ENCODE results near the gene EHMT1.

Gene EHMT1

GRCh38 chr9:137689745-137690529 lies 71.1 kb downstream of the EHMT1 start:
- no peak overlapping the region for H3K4me3 Mint-ChIP-seq
- H3K9me3 Mint-ChIP-seq = no peaks in the 10 kb centered on the region
- H3K27me3 Mint-ChIP-seq (ENCODE audit: low read depth) = no peaks in the 10 kb centered on the region
- peaks cover 12% of the 10 kb centered on the region for H3K36me3 Mint-ChIP-seq (ENCODE audit: low read depth)
- H3K4me1 Mint-ChIP-seq (ENCODE audit: low read depth) = peaks cover 16% of the 10 kb centered on the region
- H3K27ac Mint-ChIP-seq = no peak overlapping the region

GRCh38 chr9:137690930-137691645 lies 72.3 kb downstream of the EHMT1 start:
- Mint-ChIP-seq H3K4me1 (ENCODE audit: low read depth) (peaks cover 19% of the 10 kb centered on the region), H3K27me3 (ENCODE audit: low read depth) (no peaks in the 10 kb centered on the region), H3K9me3 (no peaks in the 10 kb centered on the region), H3K4me3 (no peak overlapping the region), H3K27ac (no peak overlapping the region), H3K36me3 (ENCODE audit: low read depth) (peaks cover 6% of the 10 kb centered on the region)

- H3K36me3 Mint-ChIP-seq (ENCODE audit: low read depth) = peaks cover 8% of the 10 kb centered on the region
- peaks cover 24% of the 10 kb centered on the region for H3K4me1 Mint-ChIP-seq (ENCODE audit: low read depth)
- H3K9me3 Mint-ChIP-seq = no peaks in the 10 kb centered on the region
- no peak overlapping the region for H3K27ac Mint-ChIP-seq
- no peaks in the 10 kb centered on the region for H3K27me3 Mint-ChIP-seq (ENCODE audit: low read depth)
- no peak overlapping the region for H3K4me3 Mint-ChIP-seq
Observed at GRCh38 chr9:137691646-137692351, 73.0 kb downstream of the EHMT1 start.

- H3K27me3 Mint-ChIP-seq (ENCODE audit: low read depth) = no peaks in the 10 kb centered on the region
- peaks cover 19% of the 10 kb centered on the region for H3K4me1 Mint-ChIP-seq (ENCODE audit: low read depth)
- no peak overlapping the region for H3K4me3 Mint-ChIP-seq
- H3K36me3 Mint-ChIP-seq (ENCODE audit: low read depth) = peaks cover 12% of the 10 kb centered on the region
- H3K27ac Mint-ChIP-seq = no peak overlapping the region
- no peaks in the 10 kb centered on the region for H3K9me3 Mint-ChIP-seq
Observed at GRCh38 chr9:137694236-137694959, 75.6 kb downstream of the EHMT1 start.

GRCh38 chr9:137694962-137695875 lies 76.4 kb downstream of the EHMT1 start:
- H3K9me3 Mint-ChIP-seq = no peaks in the 10 kb centered on the region
- no peaks in the 10 kb centered on the region for H3K27me3 Mint-ChIP-seq (ENCODE audit: low read depth)
- H3K4me1 Mint-ChIP-seq (ENCODE audit: low read depth) = peaks cover 19% of the 10 kb centered on the region
- H3K36me3 Mint-ChIP-seq (ENCODE audit: low read depth) = peaks cover 17% of the 10 kb centered on the region
- no peak overlapping the region for H3K27ac Mint-ChIP-seq
- no peak overlapping the region for H3K4me3 Mint-ChIP-seq

- Mint-ChIP-seq H3K9me3 (peaks cover 6% of the 10 kb centered on the region), H3K36me3 (ENCODE audit: low read depth) (peaks cover 24% of the 10 kb centered on the region), H3K27ac (no peak overlapping the region), H3K27me3 (ENCODE audit: low read depth) (no peaks in the 10 kb centered on the region), H3K4me1 (ENCODE audit: low read depth) (peaks cover 17% of the 10 kb centered on the region), H3K4me3 (no peak overlapping the region)
Observed at GRCh38 chr9:137696136-137696925, 77.5 kb downstream of the EHMT1 start.

- H3K4me1 Mint-ChIP-seq (ENCODE audit: low read depth) = peaks cover 12% of the 10 kb centered on the region
- H3K9me3 Mint-ChIP-seq = peaks cover 8% of the 10 kb centered on the region
- peaks cover 22% of the 10 kb centered on the region for H3K36me3 Mint-ChIP-seq (ENCODE audit: low read depth)
- H3K27ac Mint-ChIP-seq = no peak overlapping the region
- H3K27me3 Mint-ChIP-seq (ENCODE audit: low read depth) = no peaks in the 10 kb centered on the region
- H3K4me3 Mint-ChIP-seq = no peak overlapping the region
Observed at GRCh38 chr9:137697193-137697592, 78.4 kb downstream of the EHMT1 start.

GRCh38 chr9:137697832-137698231 lies 79.0 kb downstream of the EHMT1 start:
- Mint-ChIP-seq H3K27me3 (ENCODE audit: low read depth) (no peaks in the 10 kb centered on the region), H3K4me1 (ENCODE audit: low read depth) (peaks cover 11% of the 10 kb centered on the region), H3K9me3 (peaks cover 11% of the 10 kb centered on the region), H3K4me3 (no peak overlapping the region), H3K27ac (no peak overlapping the region), H3K36me3 (ENCODE audit: low read depth) (peaks cover 25% of the 10 kb centered on the region)

- Mint-ChIP-seq H3K9me3 (peaks cover 31% of the 10 kb centered on the region), H3K27me3 (ENCODE audit: low read depth) (no peaks in the 10 kb centered on the region), H3K27ac (no peak overlapping the region), H3K36me3 (ENCODE audit: low read depth) (peaks cover 40% of the 10 kb centered on the region), H3K4me3 (no peak overlapping the region), H3K4me1 (ENCODE audit: low read depth) (peaks cover 19% of the 10 kb centered on the region)
Observed at GRCh38 chr9:137700911-137701310, 82.1 kb downstream of the EHMT1 start.

- H3K9me3 Mint-ChIP-seq = peaks cover 31% of the 10 kb centered on the region
- H3K36me3 Mint-ChIP-seq (ENCODE audit: low read depth) = peaks cover 36% of the 10 kb centered on the region
- no peaks in the 10 kb centered on the region for H3K27me3 Mint-ChIP-seq (ENCODE audit: low read depth)
- H3K27ac Mint-ChIP-seq = no peak overlapping the region
- peaks cover 16% of the 10 kb centered on the region for H3K4me1 Mint-ChIP-seq (ENCODE audit: low read depth)
- H3K4me3 Mint-ChIP-seq = no peak overlapping the region
Observed at GRCh38 chr9:137702615-137703379, 84.0 kb downstream of the EHMT1 start.

GRCh38 chr9:137703842-137704508 lies 85.2 kb downstream of the EHMT1 start:
- Mint-ChIP-seq H3K4me3 (no peak overlapping the region), H3K9me3 (peaks cover 31% of the 10 kb centered on the region), H3K27ac (no peak overlapping the region), H3K4me1 (ENCODE audit: low read depth) (peaks cover 16% of the 10 kb centered on the region), H3K27me3 (ENCODE audit: low read depth) (no peaks in the 10 kb centered on the region), H3K36me3 (ENCODE audit: low read depth) (peaks cover 32% of the 10 kb centered on the region)

GRCh38 chr9:137705443-137705863 lies 86.6 kb downstream of the EHMT1 start:
- peak overlapping the region; percentile 49 for H3K27ac Mint-ChIP-seq
- peaks cover 23% of the 10 kb centered on the region for H3K36me3 Mint-ChIP-seq (ENCODE audit: low read depth)
- H3K4me1 Mint-ChIP-seq (ENCODE audit: low read depth) = peaks cover 16% of the 10 kb centered on the region
- H3K27me3 Mint-ChIP-seq (ENCODE audit: low read depth) = no peaks in the 10 kb centered on the region
- H3K9me3 Mint-ChIP-seq = peaks cover 31% of the 10 kb centered on the region
- peak overlapping the region; percentile 56 for H3K4me3 Mint-ChIP-seq

All from T-helper 1 cell treated with Interleukin-12 subunit alpha and Interleukin-12 subunit beta and Interleukin-4 antibody, amounts not matched to agents 30 μg/mL and 1 μg/mL, for 36 hours (primary cell).